Activated CD8-positive, alpha-beta memory T cell treated with anti-CD3 and anti-CD28 coated beads for 24 hours (primary cell): Measurements from ENCODE around the gene LRP10.
"Not testable (repeated sequence)": the region's sequence is repeated elsewhere in the genome, so short reads cannot be mapped to it uniquely, and the experiment has no call there.

ENCODE experiments used
- DNase-seq: peaks from one replicate; pipeline ENCODE4 v3.0.0-alpha.2; 2020

LRP10 gene

GRCh38 chr14:22843123-22843925 lies 28.2 kb upstream of the LRP10 start:
- DNase-seq: no peak

GRCh38 chr14:22844221-22845102 lies 27.1 kb upstream of the LRP10 start:
- DNase-seq: no peak

DNA sequence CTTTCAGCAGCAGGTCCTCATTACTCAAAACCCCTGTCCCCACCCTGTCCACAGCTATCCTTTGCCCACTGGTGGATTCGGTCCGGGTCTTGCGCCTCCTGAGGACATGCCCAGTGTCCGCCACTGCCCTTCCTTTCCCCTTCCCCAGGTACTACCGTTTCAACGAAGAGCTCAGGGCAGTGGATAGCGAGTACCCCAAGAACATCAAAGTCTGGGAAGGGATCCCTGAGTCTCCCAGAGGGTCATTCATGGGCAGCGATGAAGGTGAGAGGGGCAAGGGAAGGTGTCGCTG lies 26.5 kb upstream of the LRP10 start:
- DNase-seq: no peak

- DNase-seq: no peak
Observed at GRCh38 chr14:22845821-22846625, 25.5 kb upstream of the LRP10 start.

GRCh38 chr14:22846811-22847307 lies 24.7 kb upstream of the LRP10 start:
- DNase-seq: no peak

- DNase-seq: no peak
Observed at GRCh38 chr14:22847661-22848341, 23.7 kb upstream of the LRP10 start.

- no peak for DNase-seq
Observed at GRCh38 chr14:22848351-22849164, 23.0 kb upstream of the LRP10 start.

DNA sequence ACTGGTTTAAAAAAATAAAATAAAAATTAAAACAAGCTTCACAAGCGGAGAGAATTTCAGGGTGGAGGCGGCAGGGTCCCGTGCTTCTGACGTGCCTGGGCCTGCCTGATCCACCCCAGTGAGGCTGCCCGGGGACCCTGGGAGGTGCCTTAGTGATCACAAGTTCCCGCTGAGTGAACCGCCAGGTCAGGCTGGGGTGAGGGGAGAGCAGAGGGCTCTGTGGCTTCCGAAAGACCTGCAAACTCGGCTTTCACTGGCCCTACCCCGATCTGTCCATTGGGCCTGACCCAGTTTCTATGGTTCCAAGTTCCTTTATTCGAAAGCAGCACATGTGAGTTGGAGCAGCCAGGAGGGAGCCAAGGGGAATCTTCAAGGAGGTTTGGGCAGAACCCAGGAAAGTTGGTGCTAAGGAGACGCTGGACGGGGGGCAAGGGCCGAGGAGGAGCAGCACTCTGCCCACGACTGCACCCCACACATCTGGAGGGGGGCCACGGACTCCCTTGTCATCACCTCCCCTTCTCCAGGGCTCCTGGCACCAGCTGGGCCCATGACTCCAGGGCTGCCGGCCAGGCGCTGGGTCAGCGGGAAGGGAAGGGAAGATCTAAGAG lies 22.2 kb upstream of the LRP10 start:
- no peak for DNase-seq

- no peak for DNase-seq
Observed at GRCh38 chr14:22850944-22851764, 20.4 kb upstream of the LRP10 start.

DNA sequence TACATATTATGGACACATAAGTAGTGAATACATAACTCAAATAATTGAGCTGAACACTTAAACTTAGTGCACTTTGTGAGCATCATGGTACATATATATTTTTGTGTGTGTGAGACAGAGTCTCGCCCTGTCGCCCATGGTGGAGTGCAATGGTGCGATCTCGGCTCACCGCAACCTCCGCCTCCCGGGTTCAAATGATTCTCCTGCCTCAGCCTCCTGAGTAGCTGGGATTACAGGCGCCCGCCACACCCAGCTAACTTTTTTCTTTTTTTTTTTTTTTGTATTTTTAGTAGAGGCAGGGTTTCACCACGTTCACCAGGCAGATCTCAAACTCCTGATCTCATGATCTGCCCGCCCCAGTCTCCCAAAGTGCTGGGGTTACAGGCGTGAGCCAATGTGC lies 19.4 kb upstream of the LRP10 start:
- not testable (repeated sequence) for DNase-seq

GRCh38 chr14:22852599-22852939 lies 19.0 kb upstream of the LRP10 start:
- no peak for DNase-seq

- peak; percentile 100 for DNase-seq
Observed at GRCh38 chr14:22852940-22853767, 18.4 kb upstream of the LRP10 start.

GRCh38 chr14:22854296-22854695 lies 17.2 kb upstream of the LRP10 start:
- DNase-seq: not testable (repeated sequence)

DNA sequence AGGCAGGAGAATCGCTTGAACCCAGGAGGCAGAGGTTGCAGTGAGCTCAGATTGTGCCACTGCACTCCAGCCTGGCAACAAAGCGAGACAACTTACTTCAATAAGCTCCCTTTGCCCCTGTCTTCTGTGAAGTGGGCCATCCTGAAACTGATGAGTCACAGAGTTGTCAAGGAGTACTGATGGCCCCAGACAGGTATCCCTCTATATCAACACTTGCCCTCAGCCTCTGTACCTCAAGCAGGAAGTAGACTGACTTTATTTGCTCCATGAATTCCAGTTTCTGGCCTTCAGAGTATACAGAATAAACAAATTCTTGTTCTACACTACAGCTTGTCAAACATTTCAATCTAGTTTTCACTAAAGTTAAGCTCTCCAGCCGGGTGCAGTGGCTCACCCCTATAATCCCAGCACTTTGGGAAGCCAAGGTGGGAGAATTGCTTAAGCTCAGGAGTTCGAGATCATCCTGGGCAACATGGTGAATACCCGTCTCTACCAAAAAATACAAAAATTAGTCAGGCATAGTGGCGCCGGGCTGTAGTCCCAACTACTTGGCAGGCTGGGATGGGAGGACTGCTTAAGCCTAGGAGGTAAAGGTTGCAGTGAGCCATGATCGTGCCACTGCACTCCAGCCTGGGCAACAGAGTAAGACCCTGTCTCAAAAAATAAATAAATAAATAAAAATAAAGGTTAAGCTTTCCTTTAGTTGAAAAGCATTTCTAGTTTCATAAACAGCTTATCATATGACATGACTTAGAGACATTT lies 16.4 kb upstream of the LRP10 start:
- no peak for DNase-seq

GRCh38 chr14:22856428-22856827 lies 15.1 kb upstream of the LRP10 start:
- DNase-seq: no peak

DNA sequence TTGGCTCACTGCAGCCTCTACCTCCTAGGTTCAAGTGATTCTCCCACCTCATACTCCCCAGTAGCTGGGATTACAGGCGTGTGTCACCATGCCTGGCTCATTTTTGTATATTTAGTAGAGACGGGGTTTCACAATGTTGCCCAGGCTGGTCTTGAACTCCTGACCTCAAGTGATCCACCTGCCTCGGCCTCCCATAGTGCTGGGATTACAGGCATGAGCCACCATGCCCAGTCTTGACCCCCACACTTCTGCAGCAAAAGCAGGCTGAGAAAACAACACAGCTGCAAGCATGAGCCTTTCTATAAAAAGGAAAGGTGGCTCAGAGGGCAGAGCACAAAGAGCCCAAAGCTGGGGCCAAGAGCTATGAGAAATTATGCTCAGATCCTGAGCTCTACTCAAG lies 11.2 kb upstream of the LRP10 start:
- DNase-seq: not testable (repeated sequence)

GRCh38 chr14:22861651-22862050 lies 9.9 kb upstream of the LRP10 start:
- DNase-seq: no peak

GRCh38 chr14:22864979-22865378 lies 6.6 kb upstream of the LRP10 start:
- DNase-seq: no peak
